ENCODE results near the gene TANC2.

GRCh38 chr17:62975206-62975605 lies 9.2 kb downstream of the TANC2 start:
- TF ChIP-seq CTCF (conservative IDR thresholded peaks at IDR 0.05 in 1 of 2, IDR thresholded peaks at IDR 0.05 in 1 of 2; ENCODE audit: low read depth in 1 of 2, low read length in 2 of 2), result no peak
- no peak for TF ChIP-seq EZH2 (IDR thresholded peaks at IDR 0.05; ENCODE audit: low read length, missing control alignments)
